Ovary (tissue), 3 donors: Measurements from ENCODE around the gene FAM124B.

Experiments
- POLR2A ChIP-seq: fragments of 450-650 bp; IDR thresholded peaks from one replicate; pipeline ENCODE4 v1.6.1; 2017; ENCODE audit warnings: antibody characterized with exemption, mild to moderate bottlenecking, moderate library complexity
- TF ChIP-seq, protein P1 (sequence below), 3 donors: fragments of 450-650 bp in 2 of 3; fragments of 200-600 bp in 1 of 3; IDR thresholded peaks; one replicate each; pipeline versions ENCODE4 v1.5.1 to v1.8.0; 2016 to 2022; ENCODE audit warnings: antibody characterized with exemption in 3 of 3, mild to moderate bottlenecking in 1 of 3
- donor health status: DM: no; HTN: no; CAD: no.

GRCh38 chr2:224333726-224334482 lies 68.0 kb downstream of the FAM124B start:
- TF ChIP-seq POLR2A: no peak
- TF ChIP-seq, protein P1, sequence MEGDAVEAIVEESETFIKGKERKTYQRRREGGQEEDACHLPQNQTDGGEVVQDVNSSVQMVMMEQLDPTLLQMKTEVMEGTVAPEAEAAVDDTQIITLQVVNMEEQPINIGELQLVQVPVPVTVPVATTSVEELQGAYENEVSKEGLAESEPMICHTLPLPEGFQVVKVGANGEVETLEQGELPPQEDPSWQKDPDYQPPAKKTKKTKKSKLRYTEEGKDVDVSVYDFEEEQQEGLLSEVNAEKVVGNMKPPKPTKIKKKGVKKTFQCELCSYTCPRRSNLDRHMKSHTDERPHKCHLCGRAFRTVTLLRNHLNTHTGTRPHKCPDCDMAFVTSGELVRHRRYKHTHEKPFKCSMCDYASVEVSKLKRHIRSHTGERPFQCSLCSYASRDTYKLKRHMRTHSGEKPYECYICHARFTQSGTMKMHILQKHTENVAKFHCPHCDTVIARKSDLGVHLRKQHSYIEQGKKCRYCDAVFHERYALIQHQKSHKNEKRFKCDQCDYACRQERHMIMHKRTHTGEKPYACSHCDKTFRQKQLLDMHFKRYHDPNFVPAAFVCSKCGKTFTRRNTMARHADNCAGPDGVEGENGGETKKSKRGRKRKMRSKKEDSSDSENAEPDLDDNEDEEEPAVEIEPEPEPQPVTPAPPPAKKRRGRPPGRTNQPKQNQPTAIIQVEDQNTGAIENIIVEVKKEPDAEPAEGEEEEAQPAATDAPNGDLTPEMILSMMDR (IDR thresholded peaks at IDR 0.05): no peak
